Activated naive CD4-positive, alpha-beta T cell treated with anti-CD3 and anti-CD28 coated beads, Interleukin-2, amount 10 ng/mL, durations not matched to agents 7 days and 5 days (primary cell): Measurements from ENCODE around the gene C19orf81.

Experiments used
- CTCF ChIA-PET: fragments of 350-600 bp; sonication (Branson Sonifier 250); formaldehyde crosslinking; loops from one replicate; lab custom pipeline; 2021; ENCODE audit warnings: antibody characterized with exemption; lab: Charles Lee
- DNase-seq: peaks from one replicate; pipeline ENCODE4 v3.0.0-alpha.2; 2020
- H3K27ac Mint-ChIP-seq: one replicate; pipeline ENCODE4 v1.8.0; 2021; ENCODE audit warnings: mild to moderate bottlenecking, moderate library complexity, mixed read lengths
- H3K27me3 Mint-ChIP-seq: one replicate; pipeline ENCODE4 v1.8.0; 2021; ENCODE audit warnings: mild to moderate bottlenecking, mixed read lengths
- H3K36me3 Mint-ChIP-seq: one replicate; pipeline ENCODE4 v1.8.0; 2021; ENCODE audit warnings: mixed read lengths
- H3K4me1 Mint-ChIP-seq: one replicate; pipeline ENCODE4 v1.8.0; 2021; ENCODE audit warnings: mixed read lengths
- H3K4me3 Mint-ChIP-seq: one replicate; pipeline ENCODE4 v1.8.0; 2021; ENCODE audit warnings: mild to moderate bottlenecking, moderate library complexity, mixed read lengths
- H3K9me3 Mint-ChIP-seq: one replicate; pipeline ENCODE4 v1.8.0; 2021; ENCODE audit warnings: mixed read lengths

Gene C19orf81

DNA sequence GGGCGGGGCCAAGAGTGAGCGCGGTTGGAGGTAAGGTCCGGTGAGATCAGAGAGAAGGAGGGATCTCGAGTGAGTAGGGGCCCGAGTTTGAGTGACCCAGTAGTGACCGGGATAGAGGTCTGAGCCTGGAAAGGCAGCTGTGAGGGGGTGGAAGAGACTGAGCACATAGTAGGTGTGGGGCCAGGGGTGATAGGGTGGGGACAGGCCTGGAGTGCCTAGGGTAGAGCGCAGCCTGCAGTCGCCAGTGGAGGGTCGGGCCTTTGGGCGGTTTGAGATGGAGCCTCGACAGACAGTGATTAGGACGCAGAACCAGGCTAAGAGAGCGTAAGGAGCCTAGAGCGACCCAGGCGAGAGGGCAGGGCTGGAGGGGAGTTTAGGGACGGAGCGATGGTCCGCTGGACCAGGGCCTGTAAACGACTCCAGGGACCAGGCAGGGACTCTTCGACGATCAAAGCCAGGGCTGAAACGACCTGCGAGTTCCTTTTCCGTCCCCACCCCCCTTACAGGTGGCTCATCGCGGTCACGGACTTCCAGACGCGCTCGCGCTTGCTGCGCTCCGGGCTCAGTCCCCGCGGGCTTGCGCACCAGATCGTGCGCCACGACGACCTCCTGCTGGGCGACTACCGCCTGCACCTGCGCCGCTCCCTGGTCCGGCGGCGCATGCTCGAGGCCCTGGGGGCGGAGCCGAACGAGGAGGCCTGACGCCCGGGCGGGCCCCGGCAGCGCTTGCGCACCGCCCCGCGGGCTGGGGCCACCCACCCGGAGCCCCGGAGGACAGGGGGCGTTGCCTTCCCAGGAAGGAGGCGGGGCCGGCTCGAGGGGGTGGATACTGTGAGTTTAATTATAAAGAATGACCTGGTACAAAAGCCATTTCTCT, 9.4 kb downstream of the C19orf81 start:
- H3K36me3 Mint-ChIP-seq: peaks cover 3% of the 10 kb centered on the region
- peak; percentile 45 for DNase-seq
- H3K4me3 Mint-ChIP-seq: peak overlapping the region; percentile 39
- H3K4me1 Mint-ChIP-seq: peaks cover 19% of the 10 kb centered on the region
- H3K9me3 Mint-ChIP-seq: peaks cover 20% of the 10 kb centered on the region
- CTCF ChIA-PET: no interaction called here
- peaks cover 82% of the 10 kb centered on the region for H3K27me3 Mint-ChIP-seq
- H3K27ac Mint-ChIP-seq: peak overlapping the region; percentile 42

- Mint-ChIP-seq H3K4me1 (peaks cover 19% of the 10 kb centered on the region), H3K27ac (peak overlapping the region; percentile 42), H3K36me3 (peaks cover 3% of the 10 kb centered on the region), H3K9me3 (peaks cover 20% of the 10 kb centered on the region), H3K4me3 (no peak overlapping the region), H3K27me3 (peaks cover 84% of the 10 kb centered on the region)
- CTCF ChIA-PET: no interaction called here
- DNase-seq: no peak
Observed at GRCh38 chr19:50659318-50660087, 10.3 kb downstream of the C19orf81 start.

DNA sequence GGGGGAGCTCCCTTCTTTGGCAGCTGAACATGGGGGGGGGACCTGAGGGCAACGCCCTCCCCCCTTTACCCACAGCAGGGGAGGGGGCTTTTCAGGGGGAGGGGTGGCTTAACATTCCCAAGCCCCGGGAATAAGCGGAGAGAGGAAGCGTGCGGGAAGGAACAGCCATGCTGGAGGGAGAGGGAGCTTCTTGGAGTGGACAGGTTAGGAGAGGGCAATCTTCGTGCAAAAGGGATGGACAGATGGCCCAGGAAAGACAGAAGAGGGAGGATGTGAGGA, 10.8 kb downstream of the C19orf81 start:
- H3K4me1 Mint-ChIP-seq: peaks cover 19% of the 10 kb centered on the region
- peaks cover 85% of the 10 kb centered on the region for H3K27me3 Mint-ChIP-seq
- H3K4me3 Mint-ChIP-seq: no peak overlapping the region
- H3K36me3 Mint-ChIP-seq: peaks cover 3% of the 10 kb centered on the region
- CTCF ChIA-PET: no interaction called here
- no peak overlapping the region for H3K27ac Mint-ChIP-seq
- peaks cover 16% of the 10 kb centered on the region for H3K9me3 Mint-ChIP-seq
- DNase-seq: no peak

DNA sequence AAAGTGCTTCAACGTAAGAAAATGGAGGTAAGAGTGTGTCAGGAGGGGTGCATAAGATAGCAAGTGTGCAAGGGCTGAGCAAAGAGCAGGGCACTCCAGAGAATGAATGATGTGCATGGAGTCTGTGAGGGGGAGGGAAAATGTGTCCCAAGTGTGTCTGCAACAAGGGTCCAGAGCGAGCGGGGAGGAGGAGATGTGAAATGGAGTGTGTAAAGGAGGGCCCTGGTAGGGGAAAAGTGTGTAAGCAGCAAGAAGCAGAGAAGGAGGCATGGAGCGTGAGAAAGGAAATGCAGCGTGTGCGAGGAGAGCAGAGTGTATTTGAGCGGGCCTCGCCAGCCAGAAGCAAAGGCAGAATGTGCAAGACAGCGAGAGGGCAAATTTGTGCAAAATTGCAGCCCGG, 11.8 kb downstream of the C19orf81 start:
- DNase-seq: no peak
- peaks cover 3% of the 10 kb centered on the region for H3K36me3 Mint-ChIP-seq
- no peak overlapping the region for H3K27ac Mint-ChIP-seq
- H3K9me3 Mint-ChIP-seq: peaks cover 15% of the 10 kb centered on the region
- peaks cover 88% of the 10 kb centered on the region for H3K27me3 Mint-ChIP-seq
- H3K4me3 Mint-ChIP-seq: no peak overlapping the region
- CTCF ChIA-PET: no interaction called here
- H3K4me1 Mint-ChIP-seq: peaks cover 19% of the 10 kb centered on the region

DNA sequence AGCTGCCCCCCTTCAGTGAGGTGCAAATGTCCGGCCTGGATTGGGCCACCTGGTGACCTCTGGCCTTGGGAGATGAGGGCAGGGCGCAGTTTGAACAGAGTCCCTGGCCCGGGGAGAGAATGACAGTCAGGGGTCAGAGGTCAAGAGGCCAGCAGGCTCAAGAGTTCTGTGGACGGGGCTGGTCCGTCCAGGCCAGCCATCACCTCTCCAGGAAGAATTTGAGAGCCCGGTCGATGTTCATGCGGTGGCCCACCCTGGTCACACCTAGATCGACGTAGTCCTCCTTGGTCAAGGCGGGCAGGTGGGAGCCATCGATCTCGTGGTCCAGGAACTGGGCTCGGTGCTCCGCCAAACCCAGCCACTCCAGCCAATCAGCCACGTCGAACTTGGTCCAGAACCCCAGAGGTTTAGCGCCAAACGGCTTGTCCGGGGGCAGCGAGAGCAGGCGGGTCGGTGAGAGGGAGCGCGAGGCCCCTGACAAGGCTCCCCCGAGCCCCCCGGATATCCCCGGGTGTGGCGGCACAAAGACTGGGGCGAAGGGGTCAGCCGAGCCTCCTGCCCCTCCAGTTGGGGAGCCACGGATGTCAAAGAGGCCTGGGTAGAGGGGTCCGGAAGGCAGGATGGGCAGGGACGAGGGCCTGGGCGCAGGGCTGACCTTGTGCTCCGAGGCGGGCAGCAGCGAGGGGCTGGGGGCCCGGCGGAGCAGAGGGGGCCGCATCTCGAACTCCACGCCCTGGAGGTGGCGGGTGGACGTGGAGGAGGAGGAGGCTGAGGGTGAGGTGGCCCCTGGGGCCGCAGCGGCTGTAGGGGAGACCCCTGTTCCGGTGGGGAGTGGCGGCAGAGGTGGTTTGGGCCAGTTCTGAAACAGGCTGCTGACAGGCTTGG, 12.8 kb downstream of the C19orf81 start:
- Mint-ChIP-seq H3K4me1 (peaks cover 19% of the 10 kb centered on the region), H3K36me3 (peaks cover 3% of the 10 kb centered on the region), H3K27ac (no peak overlapping the region), H3K4me3 (no peak overlapping the region), H3K9me3 (peaks cover 15% of the 10 kb centered on the region), H3K27me3 (peaks cover 91% of the 10 kb centered on the region)
- CTCF ChIA-PET: no interaction called here
- DNase-seq: no peak

DNA sequence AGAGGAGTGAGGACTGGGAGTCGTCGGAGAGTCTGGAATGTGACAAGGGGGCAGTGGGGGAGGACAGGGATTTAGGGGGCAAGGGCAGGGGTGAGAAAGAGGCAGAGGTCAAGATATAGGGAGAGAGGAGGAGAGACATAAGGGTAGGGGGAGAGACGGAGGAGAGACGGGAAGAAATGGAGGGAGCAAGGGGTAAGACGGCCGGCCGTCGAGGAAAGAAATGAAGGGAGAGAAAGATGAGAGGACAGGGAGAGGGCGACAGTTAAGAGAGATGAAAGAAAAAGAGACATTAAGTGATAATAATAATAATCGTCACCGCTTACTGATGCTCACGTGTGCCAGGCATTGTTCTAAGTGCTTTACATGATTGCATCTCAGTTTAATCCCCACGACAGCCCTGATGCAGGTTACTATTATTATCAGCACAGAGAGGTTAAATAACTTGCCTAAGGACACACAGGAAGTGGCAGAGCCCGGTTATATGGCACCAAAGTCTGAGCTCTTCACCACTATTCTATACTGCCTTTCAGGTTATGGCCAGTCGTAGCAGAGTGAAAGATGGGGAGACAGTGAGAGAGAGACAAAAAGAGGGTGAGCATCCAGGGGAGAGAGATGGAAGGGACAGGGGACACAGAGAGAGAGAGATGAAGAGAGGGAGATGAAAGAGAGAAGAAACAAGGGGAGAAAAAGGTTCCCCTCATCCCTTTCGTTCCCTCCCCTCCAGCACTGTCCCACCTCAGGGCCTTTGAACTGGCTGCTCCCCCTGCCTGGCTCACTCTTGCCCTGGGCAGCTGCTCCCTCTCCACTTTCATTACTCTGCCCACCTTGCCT, 13.6 kb downstream of the C19orf81 start:
- Mint-ChIP-seq H3K9me3 (peaks cover 7% of the 10 kb centered on the region), H3K4me3 (no peak overlapping the region), H3K36me3 (peaks cover 3% of the 10 kb centered on the region), H3K4me1 (peaks cover 12% of the 10 kb centered on the region), H3K27me3 (peaks cover 89% of the 10 kb centered on the region), H3K27ac (no peak overlapping the region)
- DNase-seq: no peak
- CTCF ChIA-PET: no interaction called here

GRCh38 chr19:50663482-50663790, 14.2 kb downstream of the C19orf81 start:
- peaks cover 87% of the 10 kb centered on the region for H3K27me3 Mint-ChIP-seq

DNA sequence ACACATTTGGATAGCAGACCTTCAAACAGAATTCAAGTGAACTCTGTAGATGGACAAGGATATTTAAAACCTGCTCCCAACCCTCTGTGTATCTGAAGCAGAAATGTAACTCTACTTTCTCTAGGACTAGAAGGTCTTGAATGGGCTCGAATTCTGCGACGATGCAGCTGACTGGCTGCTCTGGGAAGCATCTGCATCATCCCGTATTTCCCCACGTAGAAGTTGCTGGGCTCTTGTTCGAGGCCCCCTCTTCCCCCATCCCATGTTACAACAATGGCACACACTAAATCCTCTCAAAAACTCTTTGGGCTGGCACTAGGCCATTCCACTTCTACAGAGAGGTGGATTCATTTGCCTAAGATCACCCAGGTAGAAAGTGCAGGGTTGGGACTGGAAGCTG, 15.0 kb downstream of the C19orf81 start:
- H3K27me3 Mint-ChIP-seq: peaks cover 84% of the 10 kb centered on the region
- no peak overlapping the region for H3K4me3 Mint-ChIP-seq
- DNase-seq: no peak
- no peaks in the 10 kb centered on the region for H3K36me3 Mint-ChIP-seq
- peaks cover 3% of the 10 kb centered on the region for H3K4me1 Mint-ChIP-seq
- H3K27ac Mint-ChIP-seq: no peak overlapping the region
- CTCF ChIA-PET: interaction anchor here (1.4 kb wide), 1 partner anchor 60 kb away, joined by 3 read pairs; no protein-coding TSS in a partner anchor
- no peaks in the 10 kb centered on the region for H3K9me3 Mint-ChIP-seq

More at GRCh38 chr19:50663482-50663790, 14.2 kb downstream of the C19orf81 start:
- Mint-ChIP-seq H3K4me3 (no peak overlapping the region), H3K9me3 (peaks cover 2% of the 10 kb centered on the region), H3K36me3 (no peaks in the 10 kb centered on the region), H3K27ac (no peak overlapping the region), H3K4me1 (peaks cover 7% of the 10 kb centered on the region)
- CTCF ChIA-PET: no interaction called here
- no peak for DNase-seq

- no peak for DNase-seq
- no peak overlapping the region for H3K27ac Mint-ChIP-seq
- H3K9me3 Mint-ChIP-seq: no peaks in the 10 kb centered on the region
- peaks cover 83% of the 10 kb centered on the region for H3K27me3 Mint-ChIP-seq
- H3K36me3 Mint-ChIP-seq: no peaks in the 10 kb centered on the region
- H3K4me3 Mint-ChIP-seq: no peak overlapping the region
- CTCF ChIA-PET: no interaction called here
- H3K4me1 Mint-ChIP-seq: no peaks in the 10 kb centered on the region
Observed at GRCh38 chr19:50666346-50667176, 17.3 kb downstream of the C19orf81 start.

DNA sequence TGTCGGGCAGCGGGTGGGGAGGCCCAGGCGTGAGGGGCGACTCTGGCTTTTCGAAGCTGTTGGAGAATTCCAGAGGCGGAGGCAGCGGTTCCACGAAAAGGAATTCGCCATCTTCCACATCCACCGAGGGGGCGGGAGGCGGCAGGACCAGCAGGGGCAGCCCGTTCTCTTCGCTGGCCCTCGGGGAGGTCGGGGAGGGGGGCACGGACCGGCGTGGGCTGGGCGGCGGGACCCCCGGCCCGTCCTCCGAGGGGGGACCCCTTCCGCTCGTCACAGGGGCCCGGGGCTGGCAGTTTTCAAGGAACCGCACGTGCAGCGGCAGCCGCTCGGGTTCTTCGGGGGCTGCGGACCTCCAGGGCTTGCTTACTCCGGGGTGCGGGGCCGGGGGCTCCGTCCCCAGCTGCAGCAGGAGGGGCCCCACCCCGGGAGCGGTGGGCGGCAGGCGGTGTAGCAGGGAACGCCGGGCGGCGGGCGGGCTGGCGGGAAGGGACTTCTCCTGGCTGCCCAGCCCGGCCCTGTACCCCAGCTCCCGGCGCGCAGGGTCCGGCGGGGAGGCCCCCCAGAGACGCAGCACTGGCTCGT, 18.0 kb downstream of the C19orf81 start:
- Mint-ChIP-seq H3K9me3 (no peaks in the 10 kb centered on the region), H3K4me1 (no peaks in the 10 kb centered on the region), H3K4me3 (no peak overlapping the region), H3K36me3 (no peaks in the 10 kb centered on the region), H3K27me3 (peaks cover 85% of the 10 kb centered on the region), H3K27ac (no peak overlapping the region)
- CTCF ChIA-PET: no interaction called here
- no peak for DNase-seq

- DNase-seq: no peak
- Mint-ChIP-seq H3K4me3 (no peak overlapping the region), H3K9me3 (no peaks in the 10 kb centered on the region), H3K36me3 (no peaks in the 10 kb centered on the region), H3K27ac (no peak overlapping the region), H3K4me1 (no peaks in the 10 kb centered on the region), H3K27me3 (peaks cover 85% of the 10 kb centered on the region)
- CTCF ChIA-PET: no interaction called here
Observed at GRCh38 chr19:50667759-50668231, 18.6 kb downstream of the C19orf81 start.

DNA sequence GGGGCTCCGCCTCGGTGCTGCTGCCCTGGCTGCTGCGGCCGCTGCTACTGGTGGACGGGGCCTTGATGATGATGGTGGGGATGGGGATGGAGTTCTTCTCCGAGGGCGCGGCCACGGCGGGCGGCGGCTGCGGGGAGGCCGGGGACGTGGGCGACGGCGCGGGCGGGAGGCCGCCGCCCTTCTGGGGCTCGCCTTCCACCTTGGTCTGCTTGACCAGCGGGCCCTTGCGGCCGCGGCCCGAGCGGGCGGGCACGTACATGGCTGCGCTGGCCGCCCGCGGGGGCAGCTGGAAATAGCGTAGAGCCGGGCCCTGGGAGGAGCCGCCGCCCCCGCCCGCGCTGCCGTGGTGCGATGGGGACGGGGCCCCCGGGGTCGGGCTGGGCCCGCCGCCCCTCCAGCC, 19.2 kb downstream of the C19orf81 start:
- no peak overlapping the region for H3K27ac Mint-ChIP-seq
- no peak for DNase-seq
- CTCF ChIA-PET: no interaction called here
- no peaks in the 10 kb centered on the region for H3K9me3 Mint-ChIP-seq
- H3K27me3 Mint-ChIP-seq: peaks cover 85% of the 10 kb centered on the region
- no peak overlapping the region for H3K4me3 Mint-ChIP-seq
- H3K36me3 Mint-ChIP-seq: no peaks in the 10 kb centered on the region
- no peaks in the 10 kb centered on the region for H3K4me1 Mint-ChIP-seq

DNA sequence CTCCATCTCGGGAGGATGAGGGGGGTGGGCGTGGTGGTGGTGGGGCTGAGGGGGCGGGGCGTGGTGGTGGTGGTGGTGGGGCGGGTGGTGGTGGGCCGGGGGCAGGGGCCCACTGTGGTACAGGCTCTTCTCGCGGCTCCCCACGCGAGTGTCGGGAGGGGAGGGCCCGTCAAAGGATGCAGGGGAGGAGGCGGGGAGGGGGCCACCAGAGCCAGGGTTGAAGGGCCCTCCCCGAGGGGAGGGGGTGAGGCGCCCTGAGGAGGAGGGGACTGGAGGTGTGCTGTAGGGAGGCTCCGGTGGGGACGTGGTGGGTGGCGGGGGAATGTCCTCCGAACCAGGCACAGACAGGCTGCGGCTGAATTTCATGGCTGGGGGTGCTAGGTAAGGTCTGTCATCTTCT, 19.6 kb downstream of the C19orf81 start:
- no peaks in the 10 kb centered on the region for H3K36me3 Mint-ChIP-seq
- peak overlapping the region; percentile 14 for H3K27ac Mint-ChIP-seq
- H3K27me3 Mint-ChIP-seq: peaks cover 85% of the 10 kb centered on the region

More for the DNA sequence above, 19.6 kb downstream of the C19orf81 start:
- Mint-ChIP-seq H3K9me3 (no peaks in the 10 kb centered on the region), H3K4me3 (no peak overlapping the region), H3K4me1 (no peaks in the 10 kb centered on the region)
- CTCF ChIA-PET: no interaction called here
- no peak for DNase-seq
